DOHH2 (cell line): ENCODE results near the gene DLGAP3.
"Not testable (repeated sequence)": the region's sequence is repeated elsewhere in the genome, so short reads cannot be mapped to it uniquely, and the experiment has no call there.

Source experiments
- H3F3A ChIP-seq: fragments of 200-600 bp; sonication (generic), shearing (Covaris generic); 2 replicates; pipeline ENCODE4 v1.6.0; 2016; ENCODE audit warnings: antibody characterized with exemption, mild to moderate bottlenecking; ENCODE audit not compliant: control insufficient read depth, insufficient read depth
- H3K27ac ChIP-seq: fragments of 200-600 bp; sonication (generic); 2 replicates; pipeline ENCODE4 v1.5.1; 2014; ENCODE audit warnings: low read depth, mild to moderate bottlenecking, low read length, moderate library complexity
- H3K27me3 ChIP-seq: fragments of 200-600 bp; sonication (generic); 2 replicates; pipeline ENCODE4 v1.6.1; 2014; ENCODE audit warnings: mild to moderate bottlenecking, low read length, mixed read lengths; ENCODE audit not compliant: control insufficient read depth
- H3K36me3 ChIP-seq: fragments of 200-600 bp; sonication (generic); 2 replicates; pipeline ENCODE4 v1.6.1; 2014; ENCODE audit warnings: mild to moderate bottlenecking, low read length, moderate library complexity, mixed read lengths; ENCODE audit not compliant: control insufficient read depth
- H3K4me1 ChIP-seq: fragments of 200-600 bp; sonication (generic); 2 replicates; pipeline ENCODE4 v1.6.1; 2014; ENCODE audit warnings: mild to moderate bottlenecking, low read length, mixed read lengths; ENCODE audit not compliant: control insufficient read depth
- H3K4me2 ChIP-seq: fragments of 200-600 bp; sonication (generic); 2 replicates; pipeline ENCODE4 v1.6.0; 2014; ENCODE audit warnings: mild to moderate bottlenecking, low read length, moderate library complexity
- H3K4me3 ChIP-seq: fragments of 200-600 bp; sonication (generic); 2 replicates; pipeline ENCODE4 v1.5.1; 2014; ENCODE audit warnings: mild to moderate bottlenecking, low read length, mixed read lengths
- H3K79me2 ChIP-seq: fragments of 200-600 bp; sonication (generic); 2 replicates; pipeline ENCODE4 v1.6.1; 2014; ENCODE audit warnings: mild to moderate bottlenecking, low read length, mixed read lengths; ENCODE audit not compliant: control insufficient read depth
- H3K9me2 ChIP-seq: fragments of 200-600 bp; sonication (generic); replicated peaks from 2 replicates; pipeline ENCODE4 v1.6.1; 2014; ENCODE audit warnings: mild to moderate bottlenecking, low read length, mixed read lengths; ENCODE audit not compliant: control insufficient read depth
- H3K9me3 ChIP-seq: fragments of 200-600 bp; sonication (generic); 2 replicates; pipeline ENCODE4 v1.6.1; 2014; ENCODE audit warnings: antibody characterized with exemption, low read length, mixed read lengths; ENCODE audit not compliant: control insufficient read depth, insufficient read depth
- H4K20me1 ChIP-seq: fragments of 200-600 bp; sonication (generic); 2 replicates; pipeline ENCODE4 v1.6.0; 2014; ENCODE audit warnings: low read depth, mild to moderate bottlenecking, antibody characterized with exemption, low read length, moderate library complexity; ENCODE audit not compliant: control insufficient read depth, insufficient read depth
- EZH2phosphoT487 ChIP-seq: fragments of 200-600 bp; sonication (generic); IDR thresholded peaks from 2 replicates; pipeline ENCODE4 v1.6.1; 2017; ENCODE audit warnings: borderline replicate concordance, mild to moderate bottlenecking, antibody characterized with exemption, low read length, moderate library complexity, mixed read lengths
- TF ChIP-seq, protein P1 (sequence below): fragments of 200-600 bp; sonication (generic); IDR thresholded peaks from one replicate; pipeline ENCODE4 v1.5.1; 2014; ENCODE audit warnings: antibody characterized with exemption, mild to moderate bottlenecking, low read depth, low read length; ENCODE audit not compliant: poor library complexity, severe bottlenecking

The DLGAP3 gene

DNA sequence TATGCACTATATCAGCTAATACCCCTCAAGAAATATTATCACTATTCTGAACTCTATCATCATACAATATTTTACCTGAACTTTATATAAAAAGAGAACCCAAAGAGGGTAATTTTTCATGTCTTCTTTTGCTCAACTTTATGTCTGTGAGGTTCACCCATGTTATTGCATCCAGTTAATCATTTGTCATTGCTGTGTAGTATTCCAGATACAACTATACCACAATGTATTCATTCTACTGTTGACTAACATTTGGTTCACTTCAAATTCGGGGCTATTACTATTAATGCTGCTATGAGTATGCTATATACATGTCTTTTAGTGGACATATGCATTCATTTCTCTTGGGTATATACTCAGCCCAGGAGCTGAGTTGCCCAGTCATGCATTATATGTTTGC is 21.0 kb upstream of the DLGAP3 start:
- Histone ChIP-seq H3K27ac (no peak overlapping the region), H3F3A (no peaks in the 10 kb centered on the region), H3K4me1 (no peaks in the 10 kb centered on the region), H3K4me3 (no peak overlapping the region), H3K9me2 (no peaks in the 10 kb centered on the region), H3K79me2 (no peaks in the 10 kb centered on the region), H3K9me3 (no peaks in the 10 kb centered on the region), H3K4me2 (no peak overlapping the region), H4K20me1 (no peaks in the 10 kb centered on the region), H3K27me3 (peaks cover 5% of the 10 kb centered on the region), H3K36me3 (no peaks in the 10 kb centered on the region)
- TF ChIP-seq, protein P1, sequence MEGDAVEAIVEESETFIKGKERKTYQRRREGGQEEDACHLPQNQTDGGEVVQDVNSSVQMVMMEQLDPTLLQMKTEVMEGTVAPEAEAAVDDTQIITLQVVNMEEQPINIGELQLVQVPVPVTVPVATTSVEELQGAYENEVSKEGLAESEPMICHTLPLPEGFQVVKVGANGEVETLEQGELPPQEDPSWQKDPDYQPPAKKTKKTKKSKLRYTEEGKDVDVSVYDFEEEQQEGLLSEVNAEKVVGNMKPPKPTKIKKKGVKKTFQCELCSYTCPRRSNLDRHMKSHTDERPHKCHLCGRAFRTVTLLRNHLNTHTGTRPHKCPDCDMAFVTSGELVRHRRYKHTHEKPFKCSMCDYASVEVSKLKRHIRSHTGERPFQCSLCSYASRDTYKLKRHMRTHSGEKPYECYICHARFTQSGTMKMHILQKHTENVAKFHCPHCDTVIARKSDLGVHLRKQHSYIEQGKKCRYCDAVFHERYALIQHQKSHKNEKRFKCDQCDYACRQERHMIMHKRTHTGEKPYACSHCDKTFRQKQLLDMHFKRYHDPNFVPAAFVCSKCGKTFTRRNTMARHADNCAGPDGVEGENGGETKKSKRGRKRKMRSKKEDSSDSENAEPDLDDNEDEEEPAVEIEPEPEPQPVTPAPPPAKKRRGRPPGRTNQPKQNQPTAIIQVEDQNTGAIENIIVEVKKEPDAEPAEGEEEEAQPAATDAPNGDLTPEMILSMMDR: no peak

DNA sequence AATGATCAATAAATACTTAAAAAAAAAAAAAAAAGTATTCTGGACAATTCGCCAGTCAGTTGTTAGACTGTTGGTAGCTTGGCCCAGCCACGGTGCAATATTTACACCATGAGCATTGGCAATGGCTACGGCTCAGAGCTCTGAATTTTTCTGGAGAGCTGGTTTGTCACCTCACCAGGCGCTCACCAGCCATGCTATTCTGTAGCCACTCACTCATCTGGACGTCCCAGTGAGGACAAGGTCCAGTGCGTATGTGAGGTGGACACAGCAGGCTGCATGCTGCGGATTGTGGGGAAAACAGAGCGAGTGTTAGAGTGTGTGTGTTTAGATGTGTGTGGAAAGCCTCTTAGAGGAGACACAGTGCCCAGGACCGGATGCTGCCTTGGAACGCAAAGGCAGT is 19.3 kb upstream of the DLGAP3 start:
- not testable (repeated sequence) for H3K4me2 ChIP-seq, H3K27ac ChIP-seq, H3F3A ChIP-seq, H3K9me2 ChIP-seq, H3K36me3 ChIP-seq, H3K27me3 ChIP-seq, H3K79me2 ChIP-seq, H3K9me3 ChIP-seq, H3K4me1 ChIP-seq, H4K20me1 ChIP-seq, H3K4me3 ChIP-seq

DNA sequence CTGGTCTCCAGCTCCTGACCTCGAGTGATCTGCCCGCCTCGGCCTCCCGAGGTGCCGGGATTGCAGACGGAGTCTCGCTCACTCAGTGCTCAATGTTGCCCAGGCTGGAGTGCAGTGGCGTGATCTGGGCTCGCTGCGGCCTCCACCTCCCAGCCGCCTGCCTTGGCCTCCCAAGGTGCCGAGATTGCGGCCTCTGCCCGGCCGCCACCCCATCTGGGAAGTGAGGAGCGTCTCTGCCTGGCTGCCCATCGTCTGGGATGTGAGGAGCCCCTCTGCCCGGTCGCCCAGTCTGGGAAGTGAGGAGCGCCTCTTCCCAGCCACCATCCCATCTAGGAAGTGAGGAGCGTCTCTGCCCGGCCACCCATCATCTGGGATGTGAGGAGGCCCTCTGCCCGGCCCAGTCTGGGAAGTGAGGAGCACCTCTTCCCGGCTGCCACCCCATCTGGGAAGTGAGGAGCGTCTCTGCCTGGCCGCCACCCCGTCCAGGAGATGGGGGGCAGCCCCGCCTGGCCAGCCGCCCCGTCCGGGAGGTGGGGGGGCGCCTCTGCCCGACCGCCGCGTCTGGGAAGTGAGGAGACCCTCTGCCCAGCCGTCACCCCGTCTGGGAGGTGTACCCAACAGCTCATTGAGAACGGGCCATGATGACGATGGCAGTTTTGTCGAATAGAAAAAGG is 18.3 kb upstream of the DLGAP3 start:
- H3K4me2 ChIP-seq, H3K36me3 ChIP-seq: not testable (repeated sequence)

DNA sequence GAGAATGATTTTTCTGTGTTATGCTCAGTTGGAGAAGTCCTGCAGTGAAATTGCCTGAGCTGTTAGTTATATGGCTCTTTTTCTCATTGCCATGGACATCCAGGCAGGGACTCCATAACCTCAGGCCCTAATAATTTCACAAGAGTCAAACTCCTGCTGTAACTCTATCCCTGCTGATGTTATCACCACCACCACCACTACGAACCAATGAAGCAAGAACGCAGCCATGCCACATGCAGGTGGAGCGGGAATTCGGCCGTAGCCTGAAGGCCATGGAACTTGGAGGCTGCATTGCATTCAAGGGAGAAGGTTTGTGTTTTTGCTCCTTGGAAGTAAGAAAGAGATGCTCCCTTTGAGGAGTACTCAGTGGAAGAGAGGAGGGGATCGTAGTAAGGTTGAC is 16.8 kb upstream of the DLGAP3 start:
- Histone ChIP-seq H3F3A (no peaks in the 10 kb centered on the region), H3K27ac (no peak overlapping the region), H3K4me3 (no peak overlapping the region), H3K36me3 (no peaks in the 10 kb centered on the region), H3K9me3 (no peaks in the 10 kb centered on the region), H3K4me1 (no peaks in the 10 kb centered on the region), H3K79me2 (no peaks in the 10 kb centered on the region), H3K27me3 (peaks cover 10% of the 10 kb centered on the region), H3K9me2 (no peaks in the 10 kb centered on the region), H4K20me1 (no peaks in the 10 kb centered on the region), H3K4me2 (no peak overlapping the region)
- TF ChIP-seq EZH2phosphoT487: no peak
- TF ChIP-seq, protein P1: no peak

More for the DNA sequence above, 18.3 kb upstream of the DLGAP3 start:
- H3K4me3 ChIP-seq, H3K4me1 ChIP-seq, H3K27ac ChIP-seq, H4K20me1 ChIP-seq, H3K9me3 ChIP-seq, H3F3A ChIP-seq, H3K79me2 ChIP-seq, H3K9me2 ChIP-seq: not testable (repeated sequence)
- peaks cover 10% of the 10 kb centered on the region for H3K27me3 ChIP-seq

DNA sequence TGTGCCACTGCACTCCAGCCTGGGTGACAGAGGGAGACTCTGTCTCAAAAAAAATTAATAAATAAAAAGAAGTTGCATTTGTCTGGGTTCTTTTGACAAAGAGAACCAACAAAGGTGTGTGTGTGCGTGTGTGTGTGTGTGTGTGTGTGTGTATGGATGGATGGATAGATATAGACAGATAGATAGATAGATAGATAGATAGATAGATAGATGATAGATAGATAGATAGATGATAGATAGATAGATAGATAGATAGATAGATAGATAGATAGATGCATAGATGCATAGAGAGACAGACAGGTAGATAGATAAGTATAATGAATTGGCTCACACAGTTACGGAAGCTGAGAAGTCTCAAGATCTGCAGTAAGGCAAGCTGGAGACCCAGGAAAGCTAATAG is 12.3 kb upstream of the DLGAP3 start:
- peaks cover 18% of the 10 kb centered on the region for H3K27me3 ChIP-seq
- not testable (repeated sequence) for H3K4me2 ChIP-seq, H3F3A ChIP-seq, H3K4me1 ChIP-seq, H3K36me3 ChIP-seq, H4K20me1 ChIP-seq, H3K4me3 ChIP-seq, H3K27ac ChIP-seq, H3K79me2 ChIP-seq, H3K9me3 ChIP-seq, H3K9me2 ChIP-seq
